Breast epithelium (tissue), 4 donors: ENCODE data around the gene LRRC74B. TPM values are rescaled to one million over a fixed set of nuclear protein-coding genes. Genes with fewer than 3 reads are reported as not detected.

Experiments
- DNase-seq, 2 donors: peaks; one replicate each; pipeline ENCODE4 v3.0.0-alpha.2; 2019; ENCODE audit warnings: low spot score in 2 of 2
- H3K27ac ChIP-seq, 2 donors: fragments of 200-600 bp; sonication (generic) in 1 of 2; one replicate each; pipeline ENCODE4 v1.5.1; 2016 to 2019; ENCODE audit warnings: mild to moderate bottlenecking in 1 of 2
- H3K27me3 ChIP-seq, 2 donors: fragments of 200-600 bp; sonication (generic) in 1 of 2; one replicate each; pipeline versions ENCODE4 v1.5.1 to v1.6.0; 2017 to 2019; ENCODE audit warnings: control low read depth in 1 of 2, mild to moderate bottlenecking in 1 of 2
- H3K36me3 ChIP-seq: fragments of 200-600 bp; one replicate; pipeline ENCODE4 v1.5.1; 2019
- H3K4me1 ChIP-seq, 2 donors: fragments of 200-600 bp; sonication (generic); one replicate each; pipeline ENCODE4 v1.5.1; 2016 to 2019; ENCODE audit warnings: control low read depth in 1 of 2
- H3K4me3 ChIP-seq, 3 donors: fragments of 200-600 bp; sonication (generic); 1 replicate in 2 of 3; 2 replicates in 1 of 3; pipeline ENCODE4 v1.5.1; 2016 to 2019; ENCODE audit warnings: mild to moderate bottlenecking in 3 of 3, moderate library complexity in 2 of 3
- H3K9me3 ChIP-seq, 2 donors: fragments of 200-600 bp; sonication (generic) in 1 of 2; one replicate each; pipeline ENCODE4 v1.5.1; 2016 to 2019; ENCODE audit warnings: control low read depth in 1 of 2
- CTCF ChIP-seq, 3 donors: fragments of 450-650 bp; IDR thresholded peaks; one replicate each; pipeline ENCODE4 v1.5.1; 2016 to 2017; ENCODE audit warnings: antibody characterized with exemption in 3 of 3, mild to moderate bottlenecking in 3 of 3, moderate library complexity in 3 of 3
- POLR2A ChIP-seq: fragments of 450-650 bp; IDR thresholded peaks from one replicate; pipeline ENCODE4 v1.6.1; 2016; ENCODE audit warnings: antibody characterized with exemption, mild to moderate bottlenecking, moderate library complexity
- POLR2AphosphoS5 ChIP-seq, 3 donors: sonication (generic); formaldehyde crosslinking; IDR thresholded peaks; one replicate each; pipeline ENCODE4 v1.6.1; 2017; ENCODE audit warnings: antibody characterized with exemption in 3 of 3
- intact Hi-C: fragments of 100-400 bp; cut with DNase I; formaldehyde crosslinking; loops from one replicate; pipeline ENCODE4 v1.15.1; 2023; ENCODE audit warnings: low total_unique reads
- total RNA-seq, 3 donors: library from RNA; depleted of rRNA; stranded (reverse); fragments of >200 nt; gene quantifications; one replicate each; pipeline ENCODE4 v1.1.0, GENCODE V29; 2016

Gene LRRC74B
- total RNA-seq, 3 donors from 2014 or later: not detected

- no peak overlapping the region for H3K27ac ChIP-seq
- intact Hi-C loops: no loop called here
- no peaks in the 10 kb centered on the region for H3K36me3 ChIP-seq
- no peaks in the 10 kb centered on the region for H3K9me3 ChIP-seq
- H3K4me3 ChIP-seq: no peak overlapping the region
- no peaks in the 10 kb centered on the region for H3K27me3 ChIP-seq
- H3K4me1 ChIP-seq: no peaks in the 10 kb centered on the region
- no peak for DNase-seq
- TF ChIP-seq POLR2AphosphoS5 (IDR thresholded peaks at IDR 0.05): no peak
- TF ChIP-seq CTCF (IDR thresholded peaks at IDR 0.05): no peak
- TF ChIP-seq POLR2A: no peak
Observed at GRCh38 chr22:21025266-21025665, 20.5 kb upstream of the LRRC74B start.

- Histone ChIP-seq H3K36me3 (no peaks in the 10 kb centered on the region), H3K27me3 (no peaks in the 10 kb centered on the region), H3K4me3 (no peak overlapping the region), H3K9me3 (no peaks in the 10 kb centered on the region), H3K27ac (no peak overlapping the region), H3K4me1 (no peaks in the 10 kb centered on the region)
- TF ChIP-seq POLR2AphosphoS5 (IDR thresholded peaks at IDR 0.05) (no peak), POLR2A (no peak), CTCF (IDR thresholded peaks at IDR 0.05) (no peak)
- no peak for DNase-seq
- intact Hi-C loops: no loop called here
Observed at GRCh38 chr22:21025763-21026755, 19.7 kb upstream of the LRRC74B start.

GRCh38 chr22:21026783-21027692 lies 18.7 kb upstream of the LRRC74B start:
- no peak for TF ChIP-seq CTCF (IDR thresholded peaks at IDR 0.05)
- TF ChIP-seq POLR2A: no peak
- no peak for TF ChIP-seq POLR2AphosphoS5 (IDR thresholded peaks at IDR 0.05)
- Histone ChIP-seq H3K9me3 (no peaks in the 10 kb centered on the region), H3K36me3 (no peaks in the 10 kb centered on the region), H3K27me3 (no peaks in the 10 kb centered on the region), H3K4me1 (peaks cover 0 to 2% of the 10 kb centered on the region in 2 donors), H3K27ac (no peak overlapping the region), H3K4me3 (no peak overlapping the region)
- DNase-seq: peak in 1 of 2 donors; percentile 40
- intact Hi-C loops: no loop called here

- H3K9me3 ChIP-seq: no peaks in the 10 kb centered on the region
- TF ChIP-seq CTCF (IDR thresholded peaks at IDR 0.05) (no peak), POLR2A (no peak), POLR2AphosphoS5 (IDR thresholded peaks at IDR 0.05) (no peak)
- H3K4me3 ChIP-seq: no peak overlapping the region
- peaks cover 0 to 5% of the 10 kb centered on the region in 2 donors for H3K4me1 ChIP-seq
- H3K27me3 ChIP-seq: no peaks in the 10 kb centered on the region
- intact Hi-C loops: no loop called here
- H3K27ac ChIP-seq: no peak overlapping the region
- DNase-seq: no peak
- H3K36me3 ChIP-seq: no peaks in the 10 kb centered on the region
Observed at GRCh38 chr22:21028277-21029251, 17.2 kb upstream of the LRRC74B start.
